ENCODE results near the gene LARGE1. TPM values are rescaled to one million over a fixed set of nuclear protein-coding genes. Genes with fewer than 3 reads are reported as not detected.

LARGE1 gene
- total RNA-seq = 0.16 TPM in 1 of 2 replicates, not detected in the other

- intact Hi-C loops (cut with micrococcal nuclease) = no loop called here
Observed at GRCh38 chr22:33920197-33920540, at the start of gene LARGE1. Gene LARGE1 (minus strand): TSS chr22:33920476.

- intact Hi-C loops (cut with micrococcal nuclease) = no loop called here
Observed at GRCh38 chr22:33969045-33969444, 48.8 kb upstream of the LARGE1 start.

GRCh38 chr22:33964121-33964520 lies 43.8 kb upstream of the LARGE1 start:
- intact Hi-C loops (cut with micrococcal nuclease) = no loop called here

GRCh38 chr22:33962409-33962808 lies 42.1 kb upstream of the LARGE1 start:
- intact Hi-C loops (cut with micrococcal nuclease) = no loop called here

GRCh38 chr22:33958741-33959140 lies 38.5 kb upstream of the LARGE1 start:
- intact Hi-C loops (cut with micrococcal nuclease) = no loop called here

- intact Hi-C loops (cut with micrococcal nuclease) = no loop called here
Observed at GRCh38 chr22:33957086-33957485, 36.8 kb upstream of the LARGE1 start.

GRCh38 chr22:33952776-33953175 lies 32.5 kb upstream of the LARGE1 start:
- intact Hi-C loops (cut with micrococcal nuclease) = no loop called here

- intact Hi-C loops (cut with micrococcal nuclease) = no loop called here
Observed at GRCh38 chr22:33940741-33941140, 20.5 kb upstream of the LARGE1 start.

GRCh38 chr22:33932997-33933396 lies 12.7 kb upstream of the LARGE1 start:
- intact Hi-C loops (cut with micrococcal nuclease) = no loop called here

GRCh38 chr22:33931406-33931805 lies 11.1 kb upstream of the LARGE1 start:
- intact Hi-C loops (cut with micrococcal nuclease) = no loop called here

GRCh38 chr22:33927752-33928151 lies 7.5 kb upstream of the LARGE1 start:
- intact Hi-C loops (cut with micrococcal nuclease) = no loop called here

- intact Hi-C loops (cut with micrococcal nuclease) = no loop called here
Observed at GRCh38 chr22:33925194-33925593, 4.9 kb upstream of the LARGE1 start.

- intact Hi-C loops (cut with micrococcal nuclease) = no loop called here
Observed at GRCh38 chr22:33923660-33924246, 3.5 kb upstream of the LARGE1 start.

GRCh38 chr22:33923033-33923432 lies 2.8 kb upstream of the LARGE1 start:
- intact Hi-C loops (cut with micrococcal nuclease) = no loop called here

- intact Hi-C loops (cut with micrococcal nuclease) = no loop called here
Observed at GRCh38 chr22:33922349-33922681, 2.0 kb upstream of the LARGE1 start.

- intact Hi-C loops (cut with micrococcal nuclease) = no loop called here
Observed at GRCh38 chr22:33921525-33922348, 1.5 kb upstream of the LARGE1 start.

- intact Hi-C loops (cut with micrococcal nuclease) = no loop called here
Observed at GRCh38 chr22:33920927-33921524, 750 bp upstream of the LARGE1 start.

- intact Hi-C loops (cut with micrococcal nuclease) = no loop called here
Observed at GRCh38 chr22:33919391-33920196, 682 bp downstream of the LARGE1 start.

- intact Hi-C loops (cut with micrococcal nuclease) = no loop called here
Observed at GRCh38 chr22:33918676-33919365, 1.5 kb downstream of the LARGE1 start.

GRCh38 chr22:33917744-33918406 lies 2.4 kb downstream of the LARGE1 start:
- intact Hi-C loops (cut with micrococcal nuclease) = no loop called here

- intact Hi-C loops (cut with micrococcal nuclease) = no loop called here
Observed at GRCh38 chr22:33914699-33915098, 5.6 kb downstream of the LARGE1 start.

All from T-helper 2 cell treated with Interferon-gamma antibody and Interleukin-4, amounts not matched to agents 100 ng/mL and 5 ng/mL, for 36 hours (primary cell).